Neural progenitor cell (in vitro differentiated cells): ENCODE data around the gene RCVRN. TPM values are rescaled to one million over a fixed set of nuclear protein-coding genes. Genes with fewer than 3 reads are reported as not detected.

Experiments used
- DNase-seq: peaks from one replicate; pipeline ENCODE4 v3.0.0-alpha.2; 2016; ENCODE audit warnings: low spot score
- H2AFZ ChIP-seq: fragments of 200-600 bp; sonication (generic); replicated peaks from 2 replicates; pipeline ENCODE4 v1.6.1; 2016; ENCODE audit warnings: antibody characterized with exemption
- H3F3A ChIP-seq: fragments of 200-600 bp; sonication (generic); 2 replicates; pipeline ENCODE4 v1.6.1; 2016; ENCODE audit warnings: antibody characterized with exemption, low read depth
- H3K27ac ChIP-seq: fragments of 200-600 bp; sonication (generic); 2 replicates; pipeline ENCODE4 v1.5.1; 2016; ENCODE audit warnings: mild to moderate bottlenecking
- H3K27me3 ChIP-seq: fragments of 200-600 bp; sonication (generic); 2 replicates; pipeline ENCODE4 v1.6.1; 2016; ENCODE audit warnings: mild to moderate bottlenecking, moderate library complexity
- H3K36me3 ChIP-seq: fragments of 200-600 bp; sonication (generic); 2 replicates; pipeline ENCODE4 v1.5.1; 2016
- H3K4me1 ChIP-seq: fragments of 200-600 bp; sonication (generic); 2 replicates; pipeline ENCODE4 v1.6.1; 2016; ENCODE audit warnings: mixed run types
- H3K4me2 ChIP-seq: fragments of 200-600 bp; sonication (generic); 2 replicates; pipeline ENCODE4 v1.6.1; 2016
- H3K4me3 ChIP-seq: fragments of 200-600 bp; sonication (generic); 2 replicates; pipeline ENCODE4 v1.5.1; 2016
- H3K79me2 ChIP-seq: fragments of 200-600 bp; sonication (generic); 2 replicates; pipeline ENCODE4 v1.6.1; 2016; ENCODE audit warnings: low read depth
- H3K9ac ChIP-seq: fragments of 200-600 bp; sonication (generic); 2 replicates; pipeline ENCODE4 v1.6.1; 2016
- H3K9me3 ChIP-seq: fragments of 200-600 bp; sonication (generic); 2 replicates; pipeline ENCODE4 v1.5.1; 2016; ENCODE audit warnings: low read depth
- H4K20me1 ChIP-seq: fragments of 200-600 bp; sonication (generic); 2 replicates; pipeline ENCODE4 v1.6.1; 2016; ENCODE audit warnings: low read depth
- H3K27ac Mint-ChIP-seq: 3 replicates; pipeline ENCODE4 v1.8.0; 2021; ENCODE audit warnings: mixed read lengths
- H3K27me3 Mint-ChIP-seq: 2 replicates; pipeline ENCODE4 v1.8.0; 2022; ENCODE audit warnings: low read depth, mild to moderate bottlenecking, inconsistent platforms, moderate library complexity, mixed read lengths; ENCODE audit not compliant: insufficient read depth
- H3K36me3 Mint-ChIP-seq: 3 replicates; pipeline ENCODE4 v1.8.0; 2021; ENCODE audit warnings: mixed read lengths
- H3K4me1 Mint-ChIP-seq: 3 replicates; pipeline ENCODE4 v1.8.0; 2021; ENCODE audit warnings: mixed read lengths
- H3K4me3 Mint-ChIP-seq: 3 replicates; pipeline ENCODE4 v1.8.0; 2021; ENCODE audit warnings: mild to moderate bottlenecking, moderate library complexity, mixed read lengths
- H3K9me3 Mint-ChIP-seq: 3 replicates; pipeline ENCODE4 v1.8.0; 2020; ENCODE audit warnings: mixed read lengths
- EZH2 ChIP-seq: fragments of 200-600 bp; sonication (generic); IDR thresholded peaks from 2 replicates; pipeline ENCODE4 v1.6.1; 2017; ENCODE audit warnings: antibody characterized with exemption, mild to moderate bottlenecking, moderate library complexity
- EZH2phosphoT487 ChIP-seq: fragments of 200-600 bp; sonication (generic); IDR thresholded peaks from 2 replicates; pipeline ENCODE4 v1.6.1; 2017; ENCODE audit warnings: antibody characterized with exemption
- total RNA-seq: library from RNA; depleted of rRNA; stranded (reverse); fragments of >200 nt; gene quantifications from 2 replicates; pipeline ENCODE4 v1.2.3, GENCODE V29; 2015; ENCODE audit warnings: low replicate concordance
- TF ChIP-seq, protein P1 (sequence below): fragments of 200-600 bp; sonication (generic); IDR thresholded peaks from 2 replicates; pipeline ENCODE4 v1.5.1; 2017; ENCODE audit warnings: antibody characterized with exemption, mild to moderate bottlenecking

Gene RCVRN
- total RNA-seq, 1 donor from 2014 or later = not detected

GRCh38 chr17:9926150-9926804 is 21.2 kb upstream of the RCVRN start:
- Histone ChIP-seq H4K20me1 (no peaks in the 10 kb centered on the region), H3K79me2 (no peaks in the 10 kb centered on the region), H2AFZ (no peak overlapping the region), H3K4me1 (peaks cover 12% of the 10 kb centered on the region), H3K4me3 (no peak overlapping the region), H3K27ac (no peak overlapping the region), H3K4me2 (no peak overlapping the region), H3F3A (no peaks in the 10 kb centered on the region), H3K27me3 (no peaks in the 10 kb centered on the region), H3K9ac (no peak overlapping the region), H3K36me3 (no peaks in the 10 kb centered on the region), H3K9me3 (no peaks in the 10 kb centered on the region)
- TF ChIP-seq EZH2 = no peak
- TF ChIP-seq EZH2phosphoT487 = no peak
- DNase-seq = no peak
- Mint-ChIP-seq H3K4me1 (peaks cover 18% of the 10 kb centered on the region), H3K27me3 (peaks cover 3% of the 10 kb centered on the region), H3K36me3 (peaks cover 3% of the 10 kb centered on the region), H3K27ac (no peak overlapping the region), H3K9me3 (no peaks in the 10 kb centered on the region), H3K4me3 (no peak overlapping the region)

DNA sequence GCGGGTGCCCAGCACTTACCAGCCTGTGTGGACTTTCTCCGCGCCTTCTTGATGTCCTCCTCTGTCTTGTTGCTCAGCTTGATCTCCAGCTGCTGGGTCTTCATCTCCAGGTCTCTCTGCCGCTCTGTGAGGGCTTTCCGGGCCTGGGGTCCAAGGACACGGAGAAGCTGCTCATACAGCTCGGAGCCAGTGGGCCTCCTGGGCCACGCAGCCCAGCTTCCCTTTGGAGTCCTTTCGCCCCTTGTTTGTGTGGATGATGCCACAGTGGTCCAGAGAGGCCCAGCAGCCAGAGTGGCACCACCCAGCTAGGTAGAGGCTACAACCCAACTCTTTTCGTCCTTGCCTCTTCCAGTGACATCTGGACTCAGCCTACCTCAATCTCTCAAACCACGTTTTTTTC is 20.4 kb upstream of the RCVRN start:
- no peaks in the 10 kb centered on the region for H3K9me3 ChIP-seq
- no peaks in the 10 kb centered on the region for H3K36me3 ChIP-seq
- Mint-ChIP-seq H3K27me3 (peaks cover 3% of the 10 kb centered on the region), H3K9me3 (no peaks in the 10 kb centered on the region), H3K27ac (peak overlapping the region; percentile 46), H3K4me1 (peaks cover 20% of the 10 kb centered on the region), H3K4me3 (no peak overlapping the region), H3K36me3 (peaks cover 5% of the 10 kb centered on the region)
- TF ChIP-seq EZH2phosphoT487 = no peak
- TF ChIP-seq EZH2 = no peak
- TF ChIP-seq, protein P1, sequence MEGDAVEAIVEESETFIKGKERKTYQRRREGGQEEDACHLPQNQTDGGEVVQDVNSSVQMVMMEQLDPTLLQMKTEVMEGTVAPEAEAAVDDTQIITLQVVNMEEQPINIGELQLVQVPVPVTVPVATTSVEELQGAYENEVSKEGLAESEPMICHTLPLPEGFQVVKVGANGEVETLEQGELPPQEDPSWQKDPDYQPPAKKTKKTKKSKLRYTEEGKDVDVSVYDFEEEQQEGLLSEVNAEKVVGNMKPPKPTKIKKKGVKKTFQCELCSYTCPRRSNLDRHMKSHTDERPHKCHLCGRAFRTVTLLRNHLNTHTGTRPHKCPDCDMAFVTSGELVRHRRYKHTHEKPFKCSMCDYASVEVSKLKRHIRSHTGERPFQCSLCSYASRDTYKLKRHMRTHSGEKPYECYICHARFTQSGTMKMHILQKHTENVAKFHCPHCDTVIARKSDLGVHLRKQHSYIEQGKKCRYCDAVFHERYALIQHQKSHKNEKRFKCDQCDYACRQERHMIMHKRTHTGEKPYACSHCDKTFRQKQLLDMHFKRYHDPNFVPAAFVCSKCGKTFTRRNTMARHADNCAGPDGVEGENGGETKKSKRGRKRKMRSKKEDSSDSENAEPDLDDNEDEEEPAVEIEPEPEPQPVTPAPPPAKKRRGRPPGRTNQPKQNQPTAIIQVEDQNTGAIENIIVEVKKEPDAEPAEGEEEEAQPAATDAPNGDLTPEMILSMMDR = no peak
- no peak overlapping the region for H3K4me2 ChIP-seq
- no peaks in the 10 kb centered on the region for H3K79me2 ChIP-seq
- H2AFZ ChIP-seq = no peak overlapping the region
- H3K27me3 ChIP-seq = no peaks in the 10 kb centered on the region
- H3K4me1 ChIP-seq = peaks cover 7% of the 10 kb centered on the region
- H3F3A ChIP-seq = no peaks in the 10 kb centered on the region
- H4K20me1 ChIP-seq = no peaks in the 10 kb centered on the region
- H3K27ac ChIP-seq = no peak overlapping the region
- H3K9ac ChIP-seq = no peak overlapping the region
- DNase-seq = no peak
- H3K4me3 ChIP-seq = no peak overlapping the region

DNA sequence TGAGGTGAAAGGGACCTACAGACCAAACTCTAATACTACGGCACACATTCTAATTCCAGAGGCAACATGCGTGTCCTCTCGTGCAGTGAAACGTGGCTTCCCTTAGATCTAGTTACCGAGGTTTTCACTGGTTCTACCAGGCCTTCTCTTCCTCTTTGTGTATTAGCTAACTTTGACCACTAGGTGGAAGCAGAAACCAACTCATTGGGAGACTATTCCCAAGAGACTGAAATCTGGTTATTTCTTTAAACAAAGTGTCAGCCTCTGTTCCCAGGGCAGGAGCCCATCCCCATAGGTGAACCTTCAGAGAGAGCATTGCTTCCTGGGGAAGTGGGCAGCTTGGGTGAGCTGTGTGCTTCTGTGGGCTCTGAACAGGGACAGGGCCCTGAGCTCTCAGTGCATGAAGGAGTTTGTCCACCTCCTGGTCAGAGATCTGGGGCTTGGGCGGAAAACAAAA is 19.7 kb upstream of the RCVRN start:
- H3F3A ChIP-seq = no peaks in the 10 kb centered on the region
- Mint-ChIP-seq H3K4me1 (peaks cover 20% of the 10 kb centered on the region), H3K4me3 (no peak overlapping the region), H3K36me3 (peaks cover 5% of the 10 kb centered on the region), H3K9me3 (no peaks in the 10 kb centered on the region), H3K27ac (peak overlapping the region; percentile 74), H3K27me3 (peaks cover 3% of the 10 kb centered on the region)
- H3K9ac ChIP-seq = no peak overlapping the region
- H3K79me2 ChIP-seq = no peaks in the 10 kb centered on the region
- H3K4me2 ChIP-seq = no peak overlapping the region
- no peak overlapping the region for H3K27ac ChIP-seq
- no peak overlapping the region for H3K4me3 ChIP-seq
- no peaks in the 10 kb centered on the region for H3K27me3 ChIP-seq
- peak overlapping the region; percentile 78 for H2AFZ ChIP-seq
- DNase-seq = peak; percentile 83
- TF ChIP-seq, protein P1 = peak; percentile 85
- no peak for TF ChIP-seq EZH2phosphoT487
- H3K4me1 ChIP-seq = peaks cover 7% of the 10 kb centered on the region
- H3K36me3 ChIP-seq = no peaks in the 10 kb centered on the region
- no peaks in the 10 kb centered on the region for H4K20me1 ChIP-seq
- H3K9me3 ChIP-seq = no peaks in the 10 kb centered on the region
